NCI-H128 (cell line): ENCODE measurements around the gene ABLIM3.

Source experiments
- DNase-seq: peaks from one replicate; lab custom pipeline; 2025; ENCODE audit not compliant: unreplicated experiment; lab: John Stamatoyannopoulos, UW

ABLIM3 gene

GRCh38 chr5:149301049-149301743 is 159.9 kb downstream of the ABLIM3 start:
- no peak for DNase-seq

DNA sequence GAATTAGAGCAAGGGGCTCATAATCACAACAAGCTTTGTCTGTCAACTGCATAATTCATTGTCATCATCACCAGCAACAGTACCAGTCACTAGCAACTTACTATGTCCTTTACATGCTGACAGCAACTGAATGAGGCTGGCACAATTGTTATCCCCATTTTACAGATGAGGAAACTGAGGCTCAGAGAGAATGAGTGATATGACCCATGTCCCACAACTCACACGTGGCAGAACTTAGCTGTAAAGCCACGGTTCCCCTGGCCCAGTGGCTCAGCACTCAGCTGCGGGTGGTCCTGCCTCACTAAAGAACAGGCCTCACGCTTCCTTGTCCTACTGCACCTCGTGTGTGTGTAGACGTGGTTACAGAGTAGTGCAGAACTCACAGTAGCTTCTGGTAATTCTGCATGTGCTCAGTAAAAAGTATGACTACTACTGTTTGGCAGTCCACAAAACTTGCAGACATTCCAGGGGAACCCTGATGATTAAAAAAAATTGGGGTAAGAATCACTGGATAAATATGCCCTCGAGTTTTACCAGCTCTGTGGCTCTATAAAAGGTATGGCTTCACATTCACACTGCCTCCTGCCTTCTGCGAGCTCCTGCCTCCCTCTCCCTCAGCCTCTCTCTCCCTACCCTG is 160.6 kb downstream of the ABLIM3 start:
- DNase-seq = no peak

DNA sequence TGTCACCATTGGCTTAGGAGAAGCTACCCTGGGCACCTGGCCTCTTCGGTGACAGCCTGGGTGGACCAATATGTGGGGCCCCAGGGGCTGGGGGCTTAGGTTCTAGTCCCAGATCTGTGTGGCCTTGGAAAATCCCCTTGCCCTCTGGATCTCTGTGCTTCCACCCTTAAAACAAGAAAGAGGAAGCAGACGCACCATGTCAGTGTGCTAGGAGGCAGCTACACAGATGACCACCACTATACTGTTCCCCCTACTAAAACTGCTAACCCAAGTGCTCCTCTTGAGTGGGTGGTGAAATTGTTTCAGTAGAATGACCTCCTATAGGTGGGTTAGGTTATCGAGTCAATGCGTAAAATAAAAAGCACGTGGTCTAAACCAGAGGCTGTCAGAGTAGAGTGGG is 161.3 kb downstream of the ABLIM3 start:
- DNase-seq = no peak

- DNase-seq = no peak
Measured at GRCh38 chr5:149303210-149303609, 161.9 kb downstream of the ABLIM3 start.

GRCh38 chr5:149304195-149305078 is 163.1 kb downstream of the ABLIM3 start:
- no peak for DNase-seq

GRCh38 chr5:149309354-149309753 is 168.1 kb downstream of the ABLIM3 start:
- no peak for DNase-seq
